ENCODE results near the gene HDHD5. TPM values are rescaled to one million over a fixed set of nuclear protein-coding genes. Genes with fewer than 3 reads are reported as not detected.

The HDHD5 gene
- total RNA-seq, 1 experiment from 2014 or later = 68.4 TPM

GRCh38 chr22:17138513-17138912 lies 20.6 kb downstream of the HDHD5 start:
- H3K18ac ChIP-seq (ENCODE audit: insufficient read length, low read depth, low read length) = no peak overlapping the region
- H3K79me1 ChIP-seq (ENCODE audit: insufficient read depth, low read depth, low read length, poor library complexity, severe bottlenecking) = no peaks in the 10 kb centered on the region
- no peak overlapping the region for H3K14ac ChIP-seq (ENCODE audit: insufficient read depth, low read length)
- H3K56ac ChIP-seq (ENCODE audit: insufficient read length, low read depth, low read length) = no peak overlapping the region
- H2BK15ac ChIP-seq (ENCODE audit: low read depth, low read length) = 0 out of 2 replicates have a peak overlapping the region, but pooled peaks have one; percentile 9
- no peak overlapping the region for H2BK20ac ChIP-seq (ENCODE audit: low read depth, low read length, poor library complexity, severe bottlenecking)
- no peaks in the 10 kb centered on the region for H4K20me1 ChIP-seq (ENCODE audit: control insufficient read depth, insufficient read depth, insufficient read length)
- no peak overlapping the region for H4K5ac ChIP-seq (ENCODE audit: insufficient read length, low read depth, low read length)
- H3K36me3 Mint-ChIP-seq (ENCODE audit: insufficient read depth in 1 of 3, low read depth in 3 of 3) = peaks cover 23 to 70% (median 50%) of the 10 kb centered on the region in 3 experiments
- H3K4me1 ChIP-seq (ENCODE audit: insufficient read depth, low read length) = no peaks in the 10 kb centered on the region
- no CpG with 5 or more reads among the region's 11 CpGs for WGBS (ENCODE audit: extremely low coverage, insufficient read length, low lambda C conversion rate)
- H3K79me2 ChIP-seq (ENCODE audit: insufficient read depth, low read length) = no peaks in the 10 kb centered on the region
- no peak overlapping the region for H4K91ac ChIP-seq (ENCODE audit: insufficient read length, low read depth, low read length)
- H2BK5ac ChIP-seq (ENCODE audit: insufficient read length, low read length) = no peak overlapping the region
- H3K27ac ChIP-seq (ENCODE audit: insufficient read length, low read depth, low read length) = no peak overlapping the region
- H3T11ph ChIP-seq (ENCODE audit: low read length) = no peak overlapping the region
- H2BK120ac ChIP-seq (ENCODE audit: low read depth, low read length, poor library complexity, severe bottlenecking) = no peak overlapping the region
- H3K9me3 Mint-ChIP-seq = no peaks in the 10 kb centered on the region
- H4K8ac ChIP-seq (replicated peaks; ENCODE audit: insufficient read length, low read depth, low read length) = no peak overlapping the region
- H2AK5ac ChIP-seq (ENCODE audit: insufficient read length, low read length) = no peak overlapping the region
- no peak overlapping the region for H3K23ac ChIP-seq (ENCODE audit: insufficient read length, low read depth, low read length)
- H2BK12ac ChIP-seq (ENCODE audit: insufficient read length, low read depth, low read length) = no peak overlapping the region
- no peak overlapping the region for H3K4me2 ChIP-seq (ENCODE audit: insufficient read depth, insufficient read length, low read length)
- H3K23me2 ChIP-seq (ENCODE audit: insufficient read length, low read depth, low read length, poor library complexity, severe bottlenecking) = no peaks in the 10 kb centered on the region
- no peak overlapping the region for H3K4me3 Mint-ChIP-seq
- no peak overlapping the region for H2AFZ ChIP-seq (ENCODE audit: low read length)
- H3K27me3 ChIP-seq (ENCODE audit: insufficient read depth, low read length) = no peaks in the 10 kb centered on the region
- H3K27ac Mint-ChIP-seq = no peak overlapping the region
- no peak overlapping the region for H3K4ac ChIP-seq (ENCODE audit: low read depth, low read length)
- no peaks in the 10 kb centered on the region; the same call in 1 of the 2 replicates for H3K27me3 Mint-ChIP-seq (ENCODE audit: low read depth)
- no peaks in the 10 kb centered on the region for H3K9me3 ChIP-seq (ENCODE audit: control insufficient read depth, low read depth, low read length)
- H3K4me1 Mint-ChIP-seq = peaks cover 3 to 4% of the 10 kb centered on the region in 2 experiments; a peak in 3 of 4 replicates
- no peak overlapping the region for H3K9ac ChIP-seq (ENCODE audit: extremely low read depth, insufficient read length, low read length)
- DNase-seq = no peak
- no peak for TF ChIP-seq CTCF (conservative IDR thresholded peaks at IDR 0.05)
